ENCODE results near the gene CEP170. TPM values are rescaled to one million over a fixed set of nuclear protein-coding genes. Genes with fewer than 3 reads are reported as not detected.
"Not testable (repeated sequence)": the region's sequence is repeated elsewhere in the genome, so short reads cannot be mapped to it uniquely, and the experiment has no call there.

Gene CEP170
- total RNA-seq, 1 donor from 2014 or later = 571 TPM

- DNase-seq = not testable (repeated sequence)
Observed at GRCh38 chr1:243173758-243174369, 81.2 kb downstream of the CEP170 start.

DNA sequence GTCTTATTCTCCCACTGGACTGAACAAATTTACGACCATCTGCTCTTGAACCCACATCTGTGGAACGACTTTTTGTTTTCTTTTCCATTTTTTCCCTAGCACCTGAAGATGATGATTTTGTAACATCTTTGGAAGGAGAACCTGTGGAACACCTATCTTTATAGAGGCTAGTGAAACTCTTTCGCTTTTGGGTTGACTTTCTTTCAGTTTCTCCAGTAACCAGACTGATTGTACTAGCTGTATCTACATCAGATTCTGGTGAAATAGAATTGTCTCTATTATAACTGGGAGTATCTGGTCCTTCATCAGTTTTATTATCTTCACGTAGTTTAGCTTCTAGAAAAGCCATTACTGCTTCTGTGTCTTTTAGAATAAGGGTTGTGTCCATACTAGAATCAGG, 90.2 kb downstream of the CEP170 start:
- DNase-seq = not testable (repeated sequence)

GRCh38 chr1:243150906-243151305, 104.2 kb downstream of the CEP170 start:
- DNase-seq = not testable (repeated sequence)

GRCh38 chr1:243149120-243149519, 106.0 kb downstream of the CEP170 start:
- not testable (repeated sequence) for DNase-seq

GRCh38 chr1:243147351-243147750, 107.7 kb downstream of the CEP170 start:
- not testable (repeated sequence) for DNase-seq

DNA sequence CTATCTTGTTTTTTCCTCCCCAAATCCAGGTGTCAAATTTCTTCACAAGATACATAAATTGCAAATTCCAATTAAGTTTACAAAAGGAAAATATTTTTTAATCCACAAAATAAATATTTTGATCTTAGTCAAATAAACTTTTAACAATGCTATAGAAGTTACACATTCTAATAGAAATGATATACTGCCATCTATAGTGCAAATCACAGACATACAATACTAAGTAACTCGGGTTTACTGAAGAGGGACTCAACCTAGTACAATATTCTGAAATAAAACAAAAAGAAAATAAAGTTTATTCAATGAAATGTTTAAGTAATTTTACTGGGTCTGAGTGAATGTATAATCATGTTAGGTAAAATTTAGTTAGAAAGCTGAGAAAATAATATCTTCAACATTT, 114.6 kb downstream of the CEP170 start:
- DNase-seq = not testable (repeated sequence)

DNA sequence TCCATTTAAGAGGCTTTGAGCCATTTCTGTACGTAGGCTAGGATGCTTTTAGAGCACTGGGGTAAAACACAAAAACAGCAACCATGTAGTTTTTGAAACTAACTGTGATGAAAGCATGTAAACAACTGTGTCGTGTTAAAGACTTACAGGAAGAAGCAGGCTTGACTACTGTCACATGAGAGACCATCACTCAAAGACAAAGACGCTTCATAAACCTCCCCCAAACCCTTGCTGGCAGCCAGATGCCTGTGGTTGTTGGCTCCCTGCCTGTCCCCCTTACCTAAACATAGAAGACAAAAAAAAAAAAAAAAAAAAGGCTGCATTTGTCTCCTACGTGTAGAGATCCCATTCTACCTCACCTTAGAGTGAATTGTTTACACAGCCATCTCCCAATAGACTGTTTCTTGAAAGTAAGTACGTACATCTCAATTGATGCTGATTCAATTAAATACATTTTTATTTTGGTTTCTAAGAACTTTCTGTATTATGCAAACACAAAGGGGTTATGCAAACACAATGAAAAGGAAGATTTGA, 132.1 kb downstream of the CEP170 start:
- DNase-seq = not testable (repeated sequence)

DNA sequence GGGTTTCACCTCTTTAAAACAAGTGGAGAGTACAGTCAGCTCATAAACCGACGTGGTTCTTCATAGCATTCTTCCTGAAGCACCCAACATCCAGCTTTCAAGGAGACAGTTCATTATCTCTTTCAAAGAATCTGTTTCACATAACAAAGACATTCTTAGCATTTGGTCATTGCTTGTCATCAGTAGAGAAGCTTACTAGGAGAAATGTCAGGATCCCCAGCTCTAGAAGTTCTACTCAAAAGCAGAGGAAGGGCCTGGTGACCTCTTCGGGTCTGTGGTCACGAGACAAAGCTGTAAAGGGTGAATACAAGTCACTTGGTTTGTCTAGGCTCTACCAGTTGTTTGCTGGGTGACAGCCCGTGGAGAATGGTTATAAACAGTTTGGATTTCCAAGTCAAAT, 133.1 kb downstream of the CEP170 start:
- DNase-seq = not testable (repeated sequence)

DNA sequence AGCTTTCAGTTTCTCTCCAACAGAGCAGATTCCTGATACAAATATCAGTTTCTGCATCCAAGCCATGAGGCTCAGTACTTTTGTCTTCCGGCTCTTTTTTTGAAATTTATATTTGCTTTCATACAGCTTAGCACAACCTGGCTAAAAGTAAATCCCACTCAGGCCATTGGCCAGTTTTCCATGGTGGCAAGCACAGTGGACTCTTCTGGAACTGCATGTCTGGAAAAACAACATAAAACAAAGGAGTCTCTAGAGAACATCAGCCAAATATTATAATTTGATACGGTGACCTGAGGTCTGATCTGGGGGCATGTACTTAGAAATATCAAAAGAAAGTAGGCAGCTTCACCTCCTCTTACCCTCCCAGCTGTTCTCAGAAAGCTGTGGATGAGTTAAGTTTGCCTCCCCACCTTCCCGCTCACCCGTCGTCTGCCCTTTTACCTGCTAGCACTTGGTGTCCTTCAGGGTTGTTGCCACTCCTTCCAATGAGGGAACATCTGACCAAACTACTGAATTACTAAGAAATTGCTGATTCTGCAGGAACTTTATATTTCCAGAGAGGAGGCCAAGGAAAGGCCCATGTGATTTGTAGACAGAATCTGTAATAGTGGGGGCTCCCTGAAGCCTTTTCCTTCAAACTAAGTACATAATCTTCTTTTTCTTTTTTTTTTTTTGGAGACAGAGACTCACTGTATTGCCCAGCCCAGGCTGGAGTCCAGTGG, 136.3 kb downstream of the CEP170 start:
- not testable (repeated sequence) for DNase-seq

- DNase-seq = not testable (repeated sequence)
Observed at GRCh38 chr1:243116187-243116586, 138.9 kb downstream of the CEP170 start.

GRCh38 chr1:243114769-243115168, 140.3 kb downstream of the CEP170 start:
- DNase-seq = not testable (repeated sequence)

DNA sequence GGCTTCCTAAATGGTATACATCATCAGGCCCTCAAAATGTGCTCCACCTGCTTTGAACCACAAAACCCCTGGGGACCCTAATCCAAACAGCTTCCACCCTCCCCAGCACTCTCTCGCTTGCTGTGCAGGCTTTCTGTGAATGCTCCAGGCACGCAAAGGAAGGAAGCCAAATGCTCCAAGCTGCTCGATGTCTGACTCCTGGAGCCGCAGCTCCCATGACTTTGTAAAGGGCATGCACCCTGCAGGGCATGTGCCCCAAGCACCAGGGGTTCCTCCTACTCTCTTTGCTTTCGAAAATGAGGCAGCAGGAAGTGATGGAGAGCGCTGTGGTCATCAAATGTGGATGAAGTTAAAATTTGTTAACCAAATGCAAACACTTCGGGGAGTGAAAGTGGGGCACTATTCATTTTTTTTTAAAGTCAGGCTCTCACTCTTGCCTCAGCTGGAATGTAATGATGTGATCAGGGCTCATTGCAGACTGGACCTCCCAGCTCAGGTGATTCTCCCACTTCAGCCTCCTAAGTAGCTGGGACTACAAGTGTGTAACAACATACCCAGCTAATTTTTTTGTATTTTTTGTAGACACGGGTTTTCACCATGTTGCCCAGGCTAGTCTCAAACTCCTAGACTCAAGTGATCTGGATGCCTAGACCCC, 140.9 kb downstream of the CEP170 start:
- not testable (repeated sequence) for DNase-seq

GRCh38 chr1:243107171-243107570, 147.9 kb downstream of the CEP170 start:
- not testable (repeated sequence) for DNase-seq

DNA sequence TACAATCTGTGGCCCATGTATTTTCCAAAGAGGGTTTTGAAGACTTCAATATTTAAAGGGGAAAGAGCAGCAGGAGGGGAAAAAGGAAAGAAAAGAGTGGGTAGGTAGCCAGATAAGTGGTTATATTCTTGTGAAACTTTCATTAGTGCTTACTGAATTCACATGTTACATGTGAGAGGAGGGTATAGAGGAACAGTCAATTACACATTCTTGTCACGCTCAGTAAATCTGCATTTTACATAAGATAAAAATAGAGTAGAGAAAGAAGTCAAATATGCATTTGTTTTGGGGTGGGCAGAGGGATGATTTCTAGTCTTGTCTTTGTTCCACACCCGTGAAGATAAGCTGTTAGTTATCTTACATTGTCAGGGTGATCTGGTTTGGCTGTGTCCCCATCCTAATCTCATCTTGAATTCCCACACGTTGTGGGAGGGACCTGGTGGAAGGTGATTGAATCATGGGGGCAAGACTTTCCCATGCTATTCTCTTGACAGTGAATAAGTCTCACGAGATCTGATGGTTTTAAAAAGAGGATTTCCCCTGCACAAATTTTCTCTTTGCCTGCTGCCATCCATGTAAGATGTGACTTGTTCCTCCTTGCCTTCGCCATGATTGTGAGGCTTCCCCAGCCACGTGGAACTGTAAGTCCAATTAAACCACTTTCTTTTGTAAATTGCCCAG, 149.3 kb downstream of the CEP170 start:
- not testable (repeated sequence) for DNase-seq

GRCh38 chr1:243105104-243105503, 150.0 kb downstream of the CEP170 start:
- not testable (repeated sequence) for DNase-seq

DNA sequence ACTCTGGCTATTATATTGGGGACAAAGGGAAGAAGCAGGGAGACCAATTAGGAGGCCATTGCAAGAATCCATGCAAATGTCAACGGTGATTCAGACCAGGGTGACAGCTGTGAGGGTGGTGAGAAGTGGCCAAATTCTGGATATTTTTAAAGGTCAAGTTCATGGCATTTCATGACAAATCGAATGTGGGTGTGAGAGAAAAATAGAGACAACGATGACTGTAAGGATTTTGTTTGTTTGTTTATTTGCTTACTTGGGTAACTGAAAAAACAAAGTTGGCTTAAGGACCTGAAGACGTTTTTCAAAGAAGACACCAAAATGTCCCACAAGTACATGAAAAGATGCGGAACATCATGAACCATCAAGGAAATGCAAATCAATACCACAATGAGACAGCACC, 150.6 kb downstream of the CEP170 start:
- DNase-seq = not testable (repeated sequence)

DNA sequence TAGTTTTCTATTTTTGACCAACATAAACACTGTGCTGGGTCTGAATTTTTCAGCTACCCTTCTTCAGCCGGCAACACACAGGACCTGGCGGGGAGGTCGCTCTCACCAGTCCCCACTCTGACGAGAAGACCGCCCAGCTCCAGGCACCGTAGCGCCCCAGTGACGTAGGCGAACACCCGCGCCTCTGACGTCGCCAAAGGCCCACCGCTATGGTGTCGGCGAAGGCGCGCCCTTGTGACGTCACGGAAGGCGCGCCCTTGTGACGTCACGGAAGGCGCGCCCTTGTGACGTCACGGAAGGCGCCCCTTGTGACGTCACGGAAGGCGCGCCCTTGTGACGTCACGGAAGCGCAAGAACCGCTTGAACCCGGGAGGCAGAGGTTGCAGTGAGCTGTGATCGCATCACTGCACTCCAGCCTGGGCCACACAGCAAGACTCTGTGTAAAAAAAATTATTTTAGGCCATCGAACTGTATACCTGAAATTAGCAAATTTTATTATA, 153.5 kb downstream of the CEP170 start:
- not testable (repeated sequence) for DNase-seq

- not testable (repeated sequence) for DNase-seq
Observed at GRCh38 chr1:243087368-243087767, 167.7 kb downstream of the CEP170 start.

Data from occipital lobe (tissue), 2 donors.